ENCODE measurements around the gene SMLR1. TPM values are rescaled to one million over a fixed set of nuclear protein-coding genes. Genes with fewer than 3 reads are reported as not detected.
"Not testable (repeated sequence)": the region's sequence is repeated elsewhere in the genome, so short reads cannot be mapped to it uniquely, and the experiment has no call there.

The SMLR1 gene
- total and polyA plus RNA-seq, 9 of the 15 experiments (the other 6 are each of a cell fraction or from before 2014, with no cell fraction given) = not detected

DNA sequence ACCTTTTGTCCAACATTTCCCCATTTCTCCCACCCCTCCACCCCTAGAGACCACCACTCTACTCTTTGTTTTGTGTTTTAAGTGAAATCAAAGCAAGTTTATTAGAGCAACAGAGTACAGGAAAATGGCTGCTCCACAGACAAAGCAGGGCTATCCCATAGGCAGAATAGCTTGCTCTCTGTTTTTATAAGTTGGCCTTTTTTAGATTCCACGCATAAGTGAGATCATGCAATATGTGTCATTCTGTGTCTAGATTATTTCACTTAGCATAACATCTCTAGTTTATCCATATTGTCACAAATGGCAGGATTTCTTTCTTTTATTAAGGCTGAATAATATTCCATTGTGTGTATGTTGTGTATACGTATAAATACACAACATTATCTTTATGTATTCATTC is 30.1 kb upstream of the SMLR1 start (continued):
- TF ChIP-seq ZNF23 (CRISPR knock-in tag; IDR thresholded peaks at IDR 0.05) = no peak
- TF ChIP-seq MEF2D (tag; conservative IDR thresholded peaks at IDR 0.05; ENCODE audit: low read depth) = no peak
- TF ChIP-seq ZNF445 (CRISPR knock-in tag; IDR thresholded peaks at IDR 0.05; ENCODE audit: low read depth) = no peak

DNA sequence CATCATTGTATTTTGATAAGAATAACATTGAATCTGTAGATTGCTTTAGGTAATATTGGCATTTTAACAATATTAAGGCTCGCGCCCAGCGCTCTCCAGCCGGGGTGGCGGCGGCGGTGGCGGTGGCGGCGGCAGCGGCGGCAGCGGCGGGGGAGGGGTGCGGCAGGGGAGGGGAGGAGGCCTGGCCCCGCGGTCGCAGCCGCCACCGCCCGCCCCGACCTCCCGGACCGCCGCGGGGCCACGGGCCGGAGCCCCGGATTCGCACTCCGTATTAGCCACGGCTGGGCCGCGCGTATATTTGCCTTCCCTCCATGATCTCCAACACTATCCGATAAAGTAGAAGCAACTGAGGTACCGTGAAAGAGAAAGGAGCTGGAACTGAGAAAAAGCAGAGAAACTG is 25.8 kb upstream of the SMLR1 start:
- DNase-seq (ENCODE audit: extremely low read depth in 1 of 4, low spot score in 3 of 4); in situ Hi-C loops (cut with MboI); H3K9me3 ChIP-seq (replicated peaks; ENCODE audit: control insufficient read depth, insufficient read depth, low read depth, low read length); CTCF ChIA-PET (ENCODE audit: low intra/inter-chr PET ratio); H3K27me3 ChIP-seq (ENCODE audit: control insufficient read depth in 2 of 2, insufficient read depth in 2 of 2, low read length in 2 of 2); H3K79me2 ChIP-seq (ENCODE audit: control insufficient read depth, insufficient read depth, low read length); intact Hi-C loops (cut with micrococcal nuclease); H4K20me1 ChIP-seq (replicated peaks; ENCODE audit: control insufficient read depth, insufficient read depth, low read length); H3K36me3 ChIP-seq (ENCODE audit: control insufficient read depth, insufficient read depth, low read length); ATAC-seq; H3K4me1 ChIP-seq (replicated peaks in 1 of 2; ENCODE audit: control insufficient read depth in 2 of 2, insufficient read depth in 2 of 2, low read length in 2 of 2); H3K27ac ChIP-seq (ENCODE audit: extremely low read depth, low read depth, low read length); H3K4me3 ChIP-seq; H3K4me2 ChIP-seq (ENCODE audit: insufficient read depth, low read length); H3K9ac ChIP-seq (ENCODE audit: insufficient read depth in 1 of 2, low read depth in 2 of 2, low read length in 2 of 2); POLR2A ChIA-PET; H2AFZ ChIP-seq (ENCODE audit: low read depth, low read length); H3K9me1 ChIP-seq (ENCODE audit: control insufficient read depth, insufficient read depth, low read length); BruUV-seq (replicated peaks); FAIRE-seq: not testable (repeated sequence)
- 50% methylated on average over 6 of the region's 37 CpGs for WGBS (ENCODE audit: insufficient coverage, low coverage, missing lambda C conversion rate)

DNA sequence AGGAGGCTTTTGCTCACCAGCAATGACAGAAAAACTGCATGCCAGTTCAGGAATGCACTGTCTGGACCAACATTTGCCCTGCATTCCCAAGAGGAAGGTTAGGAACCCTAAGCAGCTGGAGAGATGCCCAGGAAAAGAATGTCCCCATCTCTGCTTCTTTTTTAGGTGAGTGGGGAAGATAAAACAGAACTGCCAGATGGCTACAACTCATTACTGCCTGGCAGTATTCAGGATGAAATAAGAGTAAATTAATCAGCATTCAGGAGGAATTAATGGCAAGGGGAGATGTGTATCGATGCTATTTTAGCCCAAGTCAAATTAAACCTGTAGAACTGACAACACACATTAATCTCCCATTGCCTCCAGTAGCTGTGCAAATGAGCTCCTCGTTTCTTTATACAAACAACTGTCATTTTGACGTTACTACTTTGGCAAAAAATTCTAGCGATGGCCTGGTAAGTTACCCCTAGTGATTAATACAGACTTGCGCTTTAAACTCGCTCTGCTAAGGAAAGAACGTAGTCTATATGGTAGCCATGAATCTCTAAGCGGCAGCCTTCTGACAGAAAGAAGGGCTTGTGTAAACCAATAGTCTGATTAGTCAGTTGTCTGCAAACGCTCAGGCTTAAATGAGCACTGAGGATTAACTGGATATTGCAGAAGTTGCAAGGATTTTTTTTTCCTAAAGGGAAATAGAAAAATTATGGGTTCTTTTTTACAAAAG is 16.7 kb upstream of the SMLR1 start:
- Histone ChIP-seq H4K20me1 (replicated peaks; ENCODE audit: control insufficient read depth, insufficient read depth, low read length) (no peaks in the 10 kb centered on the region), H3K79me2 (ENCODE audit: control insufficient read depth, insufficient read depth, low read length) (no peaks in the 10 kb centered on the region), H3K4me2 (ENCODE audit: insufficient read depth, low read length) (no peak overlapping the region), H3K36me3 (ENCODE audit: control insufficient read depth, insufficient read depth, low read length) (no peaks in the 10 kb centered on the region), H2AFZ (ENCODE audit: low read depth, low read length) (no peak overlapping the region), H3K9ac (ENCODE audit: insufficient read depth in 1 of 2, low read depth in 2 of 2, low read length in 2 of 2) (no peak overlapping the region), H3K4me1 (replicated peaks in 1 of 2; ENCODE audit: control insufficient read depth in 2 of 2, insufficient read depth in 2 of 2, low read length in 2 of 2) (no peaks in the 10 kb centered on the region), H3K27ac (ENCODE audit: extremely low read depth, low read depth, low read length) (no peak overlapping the region), H3K4me3 (no peak overlapping the region), H3K9me1 (ENCODE audit: control insufficient read depth, insufficient read depth, low read length) (no peaks in the 10 kb centered on the region), H3K27me3 (ENCODE audit: control insufficient read depth in 2 of 2, insufficient read depth in 2 of 2, low read length in 2 of 2) (no peaks in the 10 kb centered on the region), H3K9me3 (replicated peaks; ENCODE audit: control insufficient read depth, insufficient read depth, low read depth, low read length) (no peaks in the 10 kb centered on the region)
- ChIA-PET CTCF (ENCODE audit: low intra/inter-chr PET ratio) (no interaction called here), POLR2A (interaction anchor here (0.5 to 0.6 kb wide), 3 partner anchors 10 to 278 kb away, joined by 3 read pairs; no protein-coding TSS in a partner anchor)
- in situ Hi-C loops (cut with MboI) (no loop called here), intact Hi-C loops (cut with micrococcal nuclease) (no loop called here)
- BruUV-seq (replicated peaks) = no TSS peak
- DNase-seq (ENCODE audit: extremely low read depth in 1 of 4, low spot score in 3 of 4) (no peak), ATAC-seq (no peak), FAIRE-seq (no peak)
- no peak for TF ChIP-seq CBX2 (IDR thresholded peaks at IDR 0.05; ENCODE audit: insufficient read depth, low read length, poor library complexity, severe bottlenecking)
- TF ChIP-seq HNRNPLL (IDR thresholded peaks at IDR 0.05; ENCODE audit: low read depth, low read length, poor library complexity, severe bottlenecking) = peak; percentile 18
- 0% methylated on average over 9 of the region's 9 CpGs for WGBS (ENCODE audit: insufficient coverage, low coverage, missing lambda C conversion rate)

Data from K562 (cell line).